GM13977 (cell line): Measurements from ENCODE around the gene SERF2.
"Not testable (repeated sequence)": the region's sequence is repeated elsewhere in the genome, so short reads cannot be mapped to it uniquely, and the experiment has no call there.

Source experiments
- DNase-seq: peaks from one replicate; pipeline ENCODE4 v3.0.0; 2012; ENCODE audit warnings: low spot score
- in situ Hi-C: fragments of 300-500 bp; cut with MboI; formaldehyde crosslinking; loops from one replicate; pipeline ENCODE4 v1.12.0; 2022; ENCODE audit warnings: low sequenced_read_pairs, low pct_unique_long_range_greater_than_20kb, mixed read lengths, inconsistent platforms; ENCODE audit not compliant: unreplicated experiment
- TF ChIP-seq, protein P1 (sequence below): IDR thresholded peaks from 2 replicates; pipeline ENCODE4 v1.5.1; 2012; ENCODE audit warnings: mild to moderate bottlenecking, control low read depth; ENCODE audit not compliant: insufficient read depth; ENCODE audit errors: extremely low read depth, missing control alignments

SERF2 gene

DNA sequence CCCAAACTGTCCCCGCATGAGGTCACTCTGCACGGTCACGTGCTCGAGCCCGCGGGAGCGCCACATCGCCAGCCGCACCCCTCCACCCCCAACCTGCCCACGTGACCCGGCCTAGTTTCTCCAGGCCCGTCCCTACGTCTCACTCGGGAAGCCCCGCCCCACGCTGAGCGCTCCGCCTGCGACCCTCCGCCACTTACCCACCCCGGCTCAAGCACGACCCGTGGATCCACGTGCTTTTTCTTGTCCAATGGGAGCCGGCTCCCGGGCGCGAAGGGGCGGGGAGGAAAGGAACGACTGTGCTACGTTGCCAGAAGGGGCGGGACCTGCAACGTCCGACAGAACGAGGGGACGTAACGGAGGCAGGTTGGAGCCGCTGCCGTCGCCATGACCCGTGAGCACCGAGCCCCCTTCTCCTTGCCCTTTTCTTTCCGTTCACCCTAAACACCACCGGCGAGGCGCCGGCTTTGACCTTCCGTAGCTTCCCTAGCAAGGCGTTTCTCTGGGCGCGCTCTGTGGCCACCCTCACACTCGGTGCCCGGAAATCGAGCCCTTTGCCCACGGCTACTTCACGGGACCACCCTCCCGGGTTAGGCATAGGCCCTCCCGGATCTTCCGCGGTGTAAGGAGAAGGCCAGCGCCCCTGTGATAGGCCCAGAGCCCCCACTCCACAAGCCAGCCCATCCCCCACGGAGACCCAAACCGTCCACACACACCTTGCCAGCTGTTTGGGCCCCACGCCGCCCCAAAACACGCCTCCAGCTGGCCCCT, at the start of gene SERF2:
Gene SERF2 (plus strand): TSS at position 328 of the 768 bp plus-strand sequence. CDS start 57 bp downstream, at position 385.
- in situ Hi-C loops = no loop called here
- TF ChIP-seq, protein P1, sequence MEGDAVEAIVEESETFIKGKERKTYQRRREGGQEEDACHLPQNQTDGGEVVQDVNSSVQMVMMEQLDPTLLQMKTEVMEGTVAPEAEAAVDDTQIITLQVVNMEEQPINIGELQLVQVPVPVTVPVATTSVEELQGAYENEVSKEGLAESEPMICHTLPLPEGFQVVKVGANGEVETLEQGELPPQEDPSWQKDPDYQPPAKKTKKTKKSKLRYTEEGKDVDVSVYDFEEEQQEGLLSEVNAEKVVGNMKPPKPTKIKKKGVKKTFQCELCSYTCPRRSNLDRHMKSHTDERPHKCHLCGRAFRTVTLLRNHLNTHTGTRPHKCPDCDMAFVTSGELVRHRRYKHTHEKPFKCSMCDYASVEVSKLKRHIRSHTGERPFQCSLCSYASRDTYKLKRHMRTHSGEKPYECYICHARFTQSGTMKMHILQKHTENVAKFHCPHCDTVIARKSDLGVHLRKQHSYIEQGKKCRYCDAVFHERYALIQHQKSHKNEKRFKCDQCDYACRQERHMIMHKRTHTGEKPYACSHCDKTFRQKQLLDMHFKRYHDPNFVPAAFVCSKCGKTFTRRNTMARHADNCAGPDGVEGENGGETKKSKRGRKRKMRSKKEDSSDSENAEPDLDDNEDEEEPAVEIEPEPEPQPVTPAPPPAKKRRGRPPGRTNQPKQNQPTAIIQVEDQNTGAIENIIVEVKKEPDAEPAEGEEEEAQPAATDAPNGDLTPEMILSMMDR = no peak
- DNase-seq = peak; percentile 97

DNA sequence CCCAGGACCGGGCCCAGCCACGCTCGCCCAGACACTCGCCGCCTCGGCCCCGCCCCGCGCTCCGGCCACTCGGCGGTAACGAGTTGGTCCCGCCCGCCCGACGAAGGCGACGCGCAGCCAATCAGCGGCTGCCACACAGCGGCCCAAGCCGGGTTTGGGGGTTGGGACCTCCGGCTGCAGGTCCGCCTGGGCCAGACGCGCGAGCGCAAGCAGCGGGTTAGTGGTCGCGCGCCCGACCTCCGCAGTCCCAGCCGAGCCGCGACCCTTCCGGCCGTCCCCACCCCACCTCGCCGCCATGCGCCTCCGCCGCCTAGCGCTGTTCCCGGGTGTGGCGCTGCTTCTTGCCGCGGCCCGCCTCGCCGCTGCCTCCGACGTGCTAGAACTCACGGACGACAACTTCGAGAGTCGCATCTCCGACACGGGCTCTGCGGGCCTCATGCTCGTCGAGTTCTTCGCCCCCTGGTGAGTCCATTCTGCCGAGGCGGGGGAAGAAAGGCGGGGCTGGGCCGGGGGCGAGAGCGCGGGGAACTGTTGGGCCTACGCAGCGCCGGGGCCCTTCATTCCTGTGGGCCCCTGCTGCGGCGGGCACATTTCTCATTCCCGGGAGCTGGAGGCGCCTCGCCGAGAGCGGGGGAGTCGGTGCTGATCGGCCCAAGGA, 45.7 kb upstream of the SERF2 start, which contains the start of gene PDIA3:
Gene PDIA3 (plus strand): TSS at position 194 of the 658 bp plus-strand sequence. CDS start 102 bp downstream, at position 296.
- in situ Hi-C loops = not testable (repeated sequence)
- DNase-seq = peak; percentile 95

DNA sequence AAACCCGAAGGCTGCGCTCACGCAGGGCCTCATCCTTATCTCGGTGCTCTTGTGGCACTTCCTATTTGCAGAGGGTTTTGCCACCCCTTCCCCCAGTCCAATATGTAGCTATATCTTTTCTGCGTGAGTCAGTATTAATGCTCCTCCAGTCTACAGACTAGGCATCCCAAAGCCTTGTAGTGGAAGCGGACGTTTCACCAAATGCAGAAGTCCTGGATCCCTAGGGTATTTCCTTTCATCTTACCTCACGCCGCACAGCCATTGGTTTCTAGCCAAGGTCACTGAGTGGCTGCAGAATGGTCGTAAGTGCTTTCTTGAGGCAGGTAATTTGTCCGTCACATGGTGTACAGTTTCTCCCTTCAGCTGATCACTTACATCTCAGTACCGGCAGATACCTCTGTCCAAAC, 45.2 kb upstream of the SERF2 start:
- peak; percentile 30 for DNase-seq
- in situ Hi-C loops = not testable (repeated sequence)

DNA sequence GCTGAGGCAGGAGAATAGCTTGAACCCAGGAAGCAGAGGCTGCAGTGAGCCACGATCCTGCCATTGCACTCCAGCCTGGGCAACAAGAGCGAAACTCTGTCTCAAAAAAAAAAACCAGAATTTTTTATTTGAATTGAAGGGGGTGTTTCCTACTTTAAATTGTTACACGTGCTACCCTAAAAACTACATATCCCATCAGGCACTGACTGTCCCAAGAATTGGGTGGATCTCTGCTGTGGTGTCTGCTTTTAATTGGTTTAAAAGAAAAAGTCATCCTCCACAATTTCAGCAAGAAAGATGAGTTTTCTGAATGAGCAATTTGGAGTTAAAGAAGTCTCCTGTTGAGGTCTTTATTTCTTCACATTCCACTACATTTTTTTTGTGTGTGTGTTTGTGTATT, 43.7 kb upstream of the SERF2 start:
- TF ChIP-seq, protein P1 = no peak
- in situ Hi-C loops = no loop called here
- DNase-seq = no peak

DNA sequence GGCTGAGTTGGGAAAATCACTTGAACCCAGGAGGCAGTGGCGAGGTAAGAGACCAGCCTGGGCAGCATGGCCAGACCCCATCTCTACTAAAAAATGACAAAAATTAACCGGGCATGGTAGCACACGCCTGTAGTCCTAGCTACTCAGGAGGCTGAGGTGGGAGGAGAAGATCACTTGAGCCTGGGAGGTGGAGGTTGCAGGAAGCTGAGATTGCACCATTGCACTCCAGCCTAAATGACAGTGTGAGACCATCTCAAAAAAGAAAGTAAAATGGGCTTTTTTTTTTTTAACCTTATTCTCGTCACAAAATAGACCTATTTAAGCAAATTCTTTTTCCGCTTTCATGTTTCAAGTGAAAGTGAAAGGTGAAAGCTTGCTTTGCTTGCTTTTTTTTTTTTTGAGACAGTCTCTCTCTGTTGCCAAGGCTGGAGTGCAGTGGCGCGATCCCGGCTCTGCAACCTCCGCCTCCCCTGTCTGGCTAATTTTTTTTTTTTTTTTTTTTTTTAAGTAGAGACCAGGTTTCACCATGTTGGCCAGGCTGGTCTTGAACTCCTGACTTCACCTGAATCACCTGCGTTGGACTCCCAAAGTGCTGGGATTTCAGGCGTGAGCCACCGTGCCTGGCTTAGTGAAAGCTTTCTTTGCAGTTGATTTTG, 42.3 kb upstream of the SERF2 start:
- TF ChIP-seq, protein P1 = no peak

DNA sequence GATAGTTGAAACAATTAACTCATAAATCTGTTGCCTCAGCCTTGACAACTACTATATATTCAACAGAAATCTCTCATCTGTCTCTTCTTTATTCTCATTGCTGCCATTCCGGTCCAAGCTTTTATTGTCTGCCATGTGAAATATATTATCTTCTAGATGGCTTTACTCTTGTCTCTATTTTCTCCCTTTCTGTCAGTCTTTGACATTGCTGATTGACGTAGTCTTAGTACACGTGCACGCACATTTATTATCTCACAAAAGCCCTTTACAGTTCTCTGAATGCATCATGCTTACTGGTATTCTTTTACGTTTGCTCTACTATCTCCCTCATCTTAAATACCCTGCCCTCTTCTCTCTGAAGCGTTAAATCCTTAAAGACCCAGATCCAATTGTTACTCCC, 40.2 kb upstream of the SERF2 start:
- in situ Hi-C loops = no loop called here
- no peak for DNase-seq
- TF ChIP-seq, protein P1 = no peak

More for the DNA sequence above, 42.3 kb upstream of the SERF2 start:
- peak; percentile 68 for DNase-seq
- in situ Hi-C loops = no loop called here

DNA sequence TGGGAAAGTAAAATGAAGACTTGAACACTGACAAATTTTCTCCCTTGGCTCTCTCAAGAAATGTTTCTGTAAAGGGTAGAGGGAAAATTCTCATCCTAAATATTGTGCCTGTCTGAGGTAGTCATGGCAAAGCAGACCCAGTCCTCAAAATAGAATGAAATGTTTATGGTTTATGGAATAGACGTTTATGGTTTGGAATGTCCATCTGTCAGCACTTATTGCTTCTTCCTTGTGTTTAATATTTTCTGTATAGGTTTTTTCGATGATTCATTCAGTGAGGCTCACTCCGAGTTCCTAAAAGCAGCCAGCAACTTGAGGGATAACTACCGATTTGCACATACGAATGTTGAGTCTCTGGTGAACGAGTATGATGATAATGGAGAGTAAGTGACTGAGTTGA, 29.3 kb upstream of the SERF2 start:
- in situ Hi-C loops = no loop called here
- TF ChIP-seq, protein P1 = no peak
- DNase-seq = no peak
